GM21528 (cell line): Measurements from ENCODE around the gene ARHGAP42.
"Not testable (repeated sequence)": the region's sequence is repeated elsewhere in the genome, so short reads cannot be mapped to it uniquely, and the experiment has no call there.

Experiments used
- ATAC-seq: cut with Tn5 transposase; IDR thresholded peaks from one replicate; pipeline ENCODE4 v1.9.1; 2021; ENCODE audit warnings: mild to moderate bottlenecking, moderate library complexity; ENCODE audit not compliant: unreplicated experiment, low FRiP score

The ARHGAP42 gene

GRCh38 chr11:100999756-101000155 lies 312.7 kb downstream of the ARHGAP42 start:
- no peak for ATAC-seq

- ATAC-seq, result no peak
Measured at GRCh38 chr11:101003468-101003867, 316.4 kb downstream of the ARHGAP42 start.

GRCh38 chr11:101008961-101009689 lies 322.0 kb downstream of the ARHGAP42 start:
- ATAC-seq, result no peak

- no peak for ATAC-seq
Measured at GRCh38 chr11:101009690-101010055, 322.6 kb downstream of the ARHGAP42 start.

- ATAC-seq, result no peak
Measured at GRCh38 chr11:101010899-101011298, 323.8 kb downstream of the ARHGAP42 start.

GRCh38 chr11:101011881-101012280 lies 324.8 kb downstream of the ARHGAP42 start:
- no peak for ATAC-seq

GRCh38 chr11:101013702-101014101 lies 326.6 kb downstream of the ARHGAP42 start:
- not testable (repeated sequence) for ATAC-seq

- no peak for ATAC-seq
Measured at GRCh38 chr11:101014600-101015285, 327.7 kb downstream of the ARHGAP42 start.

GRCh38 chr11:101019870-101020269 lies 332.8 kb downstream of the ARHGAP42 start:
- ATAC-seq, result no peak

GRCh38 chr11:101022256-101022655 lies 335.2 kb downstream of the ARHGAP42 start:
- ATAC-seq, result no peak

GRCh38 chr11:101028644-101029043 lies 341.6 kb downstream of the ARHGAP42 start:
- no peak for ATAC-seq

- no peak for ATAC-seq
Measured at GRCh38 chr11:101030015-101030414, 342.9 kb downstream of the ARHGAP42 start.

GRCh38 chr11:101030692-101031091 lies 343.6 kb downstream of the ARHGAP42 start:
- no peak for ATAC-seq

- no peak for ATAC-seq
Measured at GRCh38 chr11:101031713-101032112, 344.6 kb downstream of the ARHGAP42 start.

- ATAC-seq, result no peak
Measured at GRCh38 chr11:101032991-101033390, 345.9 kb downstream of the ARHGAP42 start.

GRCh38 chr11:101034076-101034475 lies 347.0 kb downstream of the ARHGAP42 start:
- no peak for ATAC-seq

- no peak for ATAC-seq
Measured at GRCh38 chr11:101035872-101036271, 348.8 kb downstream of the ARHGAP42 start.
